ENCODE measurements around the gene FGF8. TPM values are rescaled to one million over a fixed set of nuclear protein-coding genes. Genes with fewer than 3 reads are reported as not detected.

The FGF8 gene
- total and polyA plus RNA-seq, 2 of the 13 experiments (the other 11 are each of a cell fraction or from before 2014, with no cell fraction given), result not detected

DNA sequence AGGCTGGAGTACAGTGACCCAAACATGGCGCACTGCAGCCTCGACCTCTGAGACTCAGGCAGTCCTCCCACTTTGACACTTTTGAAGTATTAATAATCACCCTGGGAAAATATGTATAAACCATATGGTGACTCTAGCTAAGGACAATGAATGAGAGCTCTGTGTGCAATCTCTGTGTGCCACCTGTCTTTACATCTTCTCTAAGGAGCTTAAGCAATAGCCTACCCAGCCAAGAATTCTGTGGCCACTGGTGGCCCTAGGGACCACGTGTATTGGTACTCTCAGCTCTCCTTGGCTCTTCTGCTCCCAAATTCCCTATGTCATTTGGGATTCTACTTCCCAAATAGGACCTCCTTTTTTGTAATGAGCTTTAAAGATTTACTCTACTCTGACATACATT is 23.7 kb downstream of the FGF8 start (continued):
- TF ChIP-seq ZUFSP (CRISPR knock-in tag; IDR thresholded peaks at IDR 0.05; ENCODE audit: borderline replicate concordance) (no peak), ZBTB46 (CRISPR knock-in tag; IDR thresholded peaks at IDR 0.05; ENCODE audit: borderline replicate concordance) (no peak), ZNF431 (CRISPR knock-in tag; IDR thresholded peaks at IDR 0.05; ENCODE audit: borderline replicate concordance, low read depth) (no peak), NBN (conservative IDR thresholded peaks at IDR 0.05) (no peak), THYN1 (CRISPR knock-in tag; IDR thresholded peaks at IDR 0.05; ENCODE audit: borderline replicate concordance, low read depth) (no peak), MAZ (IDR thresholded peaks at IDR 0.05; ENCODE audit: borderline replicate concordance, low read depth, low read length) (no peak), MAZ (CRISPR knock-in tag; IDR thresholded peaks at IDR 0.05; ENCODE audit: low read depth) (no peak), HNF4A (CRISPR knock-in tag; IDR thresholded peaks at IDR 0.05) (no peak), TGIF2 (CRISPR knock-in tag; IDR thresholded peaks at IDR 0.05) (no peak)
